NCI-H1694 treated with DMSO at 0.1 percent for 48 hours (cell line): ENCODE measurements around the gene CLCN7.

ENCODE experiments used
- DNase-seq: peaks from one replicate; lab custom pipeline; 2025; lab: John Stamatoyannopoulos, UW

CLCN7 gene

GRCh38 chr16:1464196-1464893 lies 10.5 kb downstream of the CLCN7 start:
- no peak for DNase-seq

- DNase-seq: no peak
These were observed 13.7 kb downstream of the CLCN7 start for GRCh38 chr16:1461146-1461545.

GRCh38 chr16:1460602-1461138 lies 14.2 kb downstream of the CLCN7 start:
- no peak for DNase-seq

- DNase-seq: no peak
These were observed 14.9 kb downstream of the CLCN7 start for GRCh38 chr16:1459967-1460366.

- no peak for DNase-seq
These were observed 15.9 kb downstream of the CLCN7 start for GRCh38 chr16:1458977-1459341.

GRCh38 chr16:1458336-1458976 lies 16.4 kb downstream of the CLCN7 start:
- DNase-seq: no peak

- DNase-seq: no peak
These were observed 17.2 kb downstream of the CLCN7 start for GRCh38 chr16:1457489-1458245.

- DNase-seq: no peak
These were observed 17.9 kb downstream of the CLCN7 start for GRCh38 chr16:1456951-1457350.

GRCh38 chr16:1455190-1456171 lies 19.3 kb downstream of the CLCN7 start:
- no peak for DNase-seq

- DNase-seq: no peak
These were observed 20.3 kb downstream of the CLCN7 start for GRCh38 chr16:1454561-1454960.

GRCh38 chr16:1453316-1453715 lies 21.5 kb downstream of the CLCN7 start:
- no peak for DNase-seq

GRCh38 chr16:1452530-1452929 lies 22.3 kb downstream of the CLCN7 start:
- no peak for DNase-seq

GRCh38 chr16:1451702-1452392 lies 23.0 kb downstream of the CLCN7 start:
- DNase-seq: no peak

- no peak for DNase-seq
These were observed 24.0 kb downstream of the CLCN7 start for GRCh38 chr16:1450841-1451240.

- no peak for DNase-seq
These were observed 24.6 kb downstream of the CLCN7 start for GRCh38 chr16:1450218-1450617.

- DNase-seq: no peak
These were observed 25.5 kb downstream of the CLCN7 start for GRCh38 chr16:1449201-1449788.

- no peak for DNase-seq
These were observed 26.2 kb downstream of the CLCN7 start for GRCh38 chr16:1448536-1449116.

GRCh38 chr16:1447965-1448364 lies 26.9 kb downstream of the CLCN7 start:
- DNase-seq: no peak

- DNase-seq: no peak
These were observed 28.3 kb downstream of the CLCN7 start for GRCh38 chr16:1446296-1447080.
